H1 (cell line): ENCODE measurements around the gene SPIB. TPM values are rescaled to one million over a fixed set of nuclear protein-coding genes. Genes with fewer than 3 reads are reported as not detected.

Experiments used
- CTCF ChIA-PET: fragments of 300-600 bp; sonication (Branson Sonifier 250); formaldehyde crosslinking; loops from one replicate; lab custom pipeline; 2021; ENCODE audit not compliant: partially characterized antibody; lab: Charles Lee
- POLR2A ChIA-PET: fragments of 300-600 bp; sonication (Branson Sonifier 250); formaldehyde crosslinking; loops from one replicate; lab custom pipeline; 2021; ENCODE audit warnings: inconsistent platforms; ENCODE audit not compliant: partially characterized antibody; lab: Charles Lee
- DNase-seq, 2 experiments: peaks; one replicate each; pipeline versions ENCODE4 v3.0.0 to v3.0.0-alpha.2; 2010 to 2022; ENCODE audit warnings: low spot score in 2 of 2, low read depth in 1 of 2, mixed read lengths in 1 of 2
- FAIRE-seq: peaks from 2 replicates; lab custom pipeline; 2011; peaks lifted over from hg19 to GRCh38; lab: Jason Lieb, UNC
- H2AFZ ChIP-seq: 2 replicates; pipeline ENCODE4 v1.8.1; 2012; ENCODE audit warnings: low read length, inconsistent platforms
- H2AK5ac ChIP-seq: 2 replicates; pipeline ENCODE4 v1.6.1; 2013; ENCODE audit warnings: low read depth, low read length
- H2BK120ac ChIP-seq: replicated peaks from 2 replicates; pipeline ENCODE3; 2013; ENCODE audit warnings: low read depth, low read length, inconsistent platforms
- H2BK12ac ChIP-seq: 2 replicates; pipeline ENCODE4 v1.6.1; 2013; ENCODE audit warnings: low read depth, low read length
- H2BK15ac ChIP-seq: 2 replicates; pipeline ENCODE4 v1.6.1; 2013; ENCODE audit warnings: low read length
- H2BK20ac ChIP-seq: 2 replicates; pipeline ENCODE4 v1.6.1; 2013; ENCODE audit warnings: low read length
- H2BK5ac ChIP-seq: 2 replicates; pipeline ENCODE4 v1.6.1; 2013; ENCODE audit warnings: low read depth, low read length
- H3K14ac ChIP-seq: 2 replicates; pipeline ENCODE4 v1.6.1; 2013; ENCODE audit warnings: inconsistent platforms; ENCODE audit not compliant: insufficient read length
- H3K18ac ChIP-seq: 2 replicates; pipeline ENCODE4 v1.6.1; 2013; ENCODE audit warnings: low read length; ENCODE audit errors: extremely low read depth
- H3K23ac ChIP-seq: 2 replicates; pipeline ENCODE4 v1.6.1; 2013; ENCODE audit warnings: inconsistent platforms; ENCODE audit not compliant: insufficient read length
- H3K23me2 ChIP-seq: 2 replicates; pipeline ENCODE4 v1.6.1; 2013; ENCODE audit warnings: low read depth, low read length
- H3K27ac ChIP-seq: 2 replicates; pipeline ENCODE4 v1.6.1; 2011; ENCODE audit warnings: low read depth, low read length, inconsistent platforms
- H3K27me3 ChIP-seq, 4 experiments: replicated peaks in 1 of 4; 1 replicate in 1 of 4; 2 replicates in 3 of 4; pipeline versions ENCODE4 v1.6.1 to v1.8.1; 2011 to 2013; ENCODE audit warnings: low read length in 3 of 4, mild to moderate bottlenecking in 3 of 4, inconsistent platforms in 2 of 4, mixed read lengths in 2 of 4, moderate library complexity in 1 of 4; ENCODE audit not compliant: control insufficient read depth in 3 of 4, insufficient read depth in 3 of 4; ENCODE audit errors: extremely low read depth in 1 of 4
- H3K36me3 ChIP-seq, 4 experiments: 2 replicates each; pipeline versions ENCODE4 v1.6.1 to v1.8.1; 2011 to 2013; ENCODE audit warnings: mild to moderate bottlenecking in 4 of 4, low read length in 3 of 4, moderate library complexity in 2 of 4, control low read depth in 1 of 4, inconsistent platforms in 1 of 4; ENCODE audit not compliant: insufficient read depth in 4 of 4, control insufficient read depth in 2 of 4
- H3K4ac ChIP-seq: replicated peaks from 2 replicates; pipeline ENCODE3; 2013; ENCODE audit warnings: low read length, low read depth, mixed read lengths, inconsistent platforms; ENCODE audit not compliant: insufficient read length
- H3K4me1 ChIP-seq, 4 experiments: replicated peaks in 1 of 4; 1 replicate in 1 of 4; 2 replicates in 3 of 4; pipeline versions ENCODE4 v1.6.1 to v1.8.1; 2011 to 2013; ENCODE audit warnings: low read length in 3 of 4, inconsistent platforms in 2 of 4, mixed read lengths in 1 of 4; ENCODE audit not compliant: insufficient read depth in 4 of 4, control insufficient read depth in 3 of 4
- H3K4me2 ChIP-seq, 2 experiments: 2 replicates each; pipeline versions ENCODE4 v1.6.1 to v1.8.1; 2011 to 2013; ENCODE audit warnings: low read depth in 2 of 2, low read length in 2 of 2, control low read depth in 1 of 2, inconsistent platforms in 1 of 2, mild to moderate bottlenecking in 1 of 2; ENCODE audit not compliant: insufficient read depth in 1 of 2
- H3K4me3 ChIP-seq, 4 experiments: fragments of 200-600, 300-600 bp in 1 of 4; sonication (generic), shearing (Covaris generic), sonication (Bioruptor Twin) in 1 of 4; 2 replicates each; pipeline versions ENCODE4 v1.5.1 to v1.8.1; 2011 to 2016; ENCODE audit warnings: low read length in 4 of 4, low read depth in 3 of 4, control low read depth in 2 of 4, inconsistent platforms in 2 of 4, mild to moderate bottlenecking in 2 of 4, mixed read lengths in 1 of 4, moderate library complexity in 1 of 4; ENCODE audit not compliant: insufficient read depth in 2 of 4; ENCODE audit errors: extremely low read depth in 1 of 4
- H3K56ac ChIP-seq: replicated peaks from 2 replicates; pipeline ENCODE3; 2013; ENCODE audit warnings: low read depth, mild to moderate bottlenecking, mixed read lengths, low read length, inconsistent platforms; ENCODE audit not compliant: insufficient read length
- H3K79me1 ChIP-seq: 2 replicates; pipeline ENCODE4 v1.6.1; 2013; ENCODE audit warnings: low read depth, low read length, control low read depth
- H3K79me2 ChIP-seq, 2 experiments: 2 replicates each; pipeline versions ENCODE4 v1.6.1 to v1.8.1; 2012 to 2013; ENCODE audit warnings: low read length in 2 of 2, mild to moderate bottlenecking in 2 of 2, inconsistent platforms in 1 of 2; ENCODE audit not compliant: insufficient read depth in 2 of 2, control insufficient read depth in 1 of 2
- H3K9ac ChIP-seq, 4 experiments: replicated peaks in 1 of 4; 1 replicate in 1 of 4; 2 replicates in 3 of 4; pipeline versions ENCODE4 v1.6.1 to v1.8.1; 2011 to 2013; ENCODE audit warnings: low read depth in 3 of 4, low read length in 3 of 4, control low read depth in 2 of 4, mild to moderate bottlenecking in 2 of 4, moderate library complexity in 2 of 4, inconsistent platforms in 1 of 4; ENCODE audit errors: extremely low read depth in 1 of 4
- H3K9me3 ChIP-seq, 2 experiments: 2 replicates each; pipeline versions ENCODE4 v1.6.1 to v1.8.1; 2012 to 2013; ENCODE audit warnings: mild to moderate bottlenecking in 2 of 2, moderate library complexity in 2 of 2, control low read depth in 1 of 2, inconsistent platforms in 1 of 2, low read depth in 1 of 2, low read length in 1 of 2, mixed read lengths in 1 of 2; ENCODE audit not compliant: insufficient read depth in 2 of 2
- H4K20me1 ChIP-seq, 2 experiments: replicated peaks in 1 of 2; 2 replicates each; pipeline versions ENCODE3 to v1.8.1; 2011 to 2013; ENCODE audit warnings: inconsistent platforms in 2 of 2, low read length in 2 of 2, mild to moderate bottlenecking in 1 of 2; ENCODE audit not compliant: insufficient read depth in 2 of 2, control insufficient read depth in 1 of 2
- H4K5ac ChIP-seq: 2 replicates; pipeline ENCODE4 v1.6.1; 2013; ENCODE audit warnings: low read length, low read depth, mixed read lengths, inconsistent platforms; ENCODE audit not compliant: insufficient read length
- H4K8ac ChIP-seq: 2 replicates; pipeline ENCODE4 v1.8.0; 2013; ENCODE audit warnings: mild to moderate bottlenecking, moderate library complexity, low read length, inconsistent platforms; ENCODE audit not compliant: insufficient read depth; ENCODE audit errors: extremely low read depth
- H4K91ac ChIP-seq: replicated peaks from 2 replicates; pipeline ENCODE3; 2013; ENCODE audit warnings: low read length, mixed read lengths, inconsistent platforms; ENCODE audit not compliant: insufficient read length
- CTCF ChIP-seq, 3 experiments: IDR thresholded peaks; 1 replicate in 2 of 3; 2 replicates in 1 of 3; pipeline versions ENCODE4 v1.5.1 to v1.6.1; 2011; ENCODE audit warnings: low read length in 3 of 3, mild to moderate bottlenecking in 3 of 3, inconsistent platforms in 2 of 3, low read depth in 1 of 3, moderate library complexity in 1 of 3; ENCODE audit not compliant: insufficient read depth in 1 of 3; ENCODE audit errors: control extremely low read depth in 1 of 3
- EGR1 ChIP-seq: IDR thresholded peaks from 2 replicates; pipeline ENCODE4 v1.6.1; 2011; ENCODE audit warnings: low read depth, low read length, borderline replicate concordance
- JUN ChIP-seq: IDR thresholded peaks from 2 replicates; pipeline ENCODE4 v1.6.1; 2011; ENCODE audit warnings: low read depth, mild to moderate bottlenecking, improper control_type of control experiment, low read length
- RBBP5 ChIP-seq: IDR thresholded peaks from 2 replicates; pipeline ENCODE4 v1.7.1; 2012; ENCODE audit warnings: low read depth, mild to moderate bottlenecking, inconsistent platforms, low read length, moderate library complexity, borderline replicate concordance
- RFX5 ChIP-seq: IDR thresholded peaks from 2 replicates; pipeline ENCODE4 v1.6.1; 2011; ENCODE audit warnings: low read depth, low read length, improper control_type of control experiment, borderline replicate concordance
- SUZ12 ChIP-seq: fragments of 200-600 bp; sonication (generic); IDR thresholded peaks from 2 replicates; pipeline ENCODE4 v1.6.1; 2012; ENCODE audit warnings: mild to moderate bottlenecking, inconsistent platforms, low read length, moderate library complexity, mixed read lengths
- TAF7 ChIP-seq: optimal IDR thresholded peaks from 2 replicates; pipeline ENCODE3; 2011; ENCODE audit warnings: low read depth, mild to moderate bottlenecking, inconsistent platforms, low read length, moderate library complexity, borderline replicate concordance
- TBP ChIP-seq: IDR thresholded peaks from 2 replicates; pipeline ENCODE4 v1.6.1; 2011; ENCODE audit warnings: low read depth, low read length, improper control_type of control experiment
- YY1 ChIP-seq: IDR thresholded peaks from 2 replicates; pipeline ENCODE4 v1.6.1; 2011; ENCODE audit warnings: low read depth, mild to moderate bottlenecking, low read length
- WGBS, 2 experiments: shearing (Covaris generic) in 1 of 2; methylation state at CpG; one replicate each; pipeline versions ENCODE4 v1.1.6 to v1.1.7; 2013 to 2015; ENCODE audit warnings: low lambda C conversion rate in 2 of 2, mixed read lengths in 2 of 2, inconsistent platforms in 1 of 2, low coverage in 1 of 2, missing lambda C conversion rate in 1 of 2; ENCODE audit not compliant: insufficient replicate concordance in 2 of 2, insufficient coverage in 1 of 2, insufficient read length in 1 of 2; ENCODE audit errors: extremely low coverage in 1 of 2, missing lambda C conversion rate in 1 of 2; 5-methylcytosine and 5-hydroxymethylcytosine counted together
- polyA plus RNA-seq, 7 experiments: library from polyadenylated mRNA; depleted of rRNA in 3 of 7; stranded (reverse) in 5 of 7; unstranded in 2 of 7; fragments of >200 nt in 5 of 7; fragments of 200-250 nt in 2 of 7; gene quantifications; 1 replicate in 5 of 7; 2 replicates in 1 of 7; 4 replicates in 1 of 7; pipeline versions ENCODE4 v1.2.1 to v1.2.3, GENCODE V29; 2011 to 2013; ENCODE audit warnings: missing spikeins in 2 of 7, mixed read lengths in 2 of 7
- total RNA-seq: library from RNA; stranded (reverse); fragmentation: NEBNext Ultra II Directional; extraction: Animal tissue kit (Norgen Biotek cat#: 25700); gene quantifications from 2 replicates; pipeline ENCODE4 v1.2.1, GENCODE V29; 2021

Gene SPIB
- total and polyA plus RNA-seq, 2 of the 8 experiments (the other 6 are each of a cell fraction or from before 2014, with no cell fraction given), result 11.1 to 17.4 TPM

- Histone ChIP-seq H2AFZ (no peak overlapping the region), H3K4me3 (peak overlapping the region; percentile 39 to 67 (median 52)), H3K18ac (peak overlapping the region; percentile 60; the same call in 1 of the 2 replicates), H3K9ac (no peak overlapping the region), H3K4me2 (peak overlapping the region; percentile 93 to 95), H3K4ac (no peak overlapping the region), H4K20me1 (peaks cover 0 to 6% of the 10 kb centered on the region in 2 experiments), H3K79me1 (peaks cover 2% of the 10 kb centered on the region; the same call in 1 of the 2 replicates), H3K9me3 (no peaks in the 10 kb centered on the region), H2BK20ac (peak overlapping the region; percentile 86; the same call in 1 of the 2 replicates), H3K56ac (no peak overlapping the region), H3K23ac (no peak overlapping the region), H2BK12ac (peak overlapping the region; percentile 92; the same call in 1 of the 2 replicates), H3K14ac (no peak overlapping the region), H2AK5ac (no peak overlapping the region), H3K79me2 (no peaks in the 10 kb centered on the region), H4K91ac (no peak overlapping the region), H4K8ac (no peak overlapping the region), H2BK5ac (peak overlapping the region; percentile 91; the same call in 1 of the 2 replicates), H3K23me2 (peaks cover 12% of the 10 kb centered on the region; the same call in 1 of the 2 replicates), H3K4me1 (peaks cover 0 to 19% (median 11%) of the 10 kb centered on the region in 4 experiments; a peak in 6 of 7 replicates), H3K27me3 (peaks cover 0 to 2% (median 0%) of the 10 kb centered on the region in 4 experiments; a peak in 1 of 7 replicates), H4K5ac (no peak overlapping the region), H3K36me3 (no peaks in the 10 kb centered on the region), H2BK120ac (no peak overlapping the region), H2BK15ac (peak overlapping the region; percentile 61; the same call in 1 of the 2 replicates), H3K27ac (no peak overlapping the region)
- ChIA-PET POLR2A (interaction anchor here (0.8 to 2.8 kb wide), 11 partner anchors 8 to 51 kb away, joined by 3 to 16 read pairs (median 4); partner anchors contain the start of genes MYBPC2, NR1H2 and POLD1), CTCF (interaction anchor here (0.7 to 1.1 kb wide), 4 partner anchors 34 to 42 kb away, joined by 3 to 5 read pairs (median 3); no protein-coding TSS in a partner anchor)
- no peak for FAIRE-seq
- DNase-seq, result peak in 1 of 2 experiments; percentile 75
- 0% methylated on average over 4 of the region's 8 CpGs; no CpG with 5 or more reads in 1 of the 2 experiments for WGBS, 2 experiments
- TF ChIP-seq RBBP5 (0 out of 2 replicates have a peak, but pooled peaks have one; percentile 18), EGR1 (0 out of 2 replicates have a peak, but pooled peaks have one; percentile 59), TBP (no peak), JUN (no peak), YY1 (0 out of 2 replicates have a peak, but pooled peaks have one; percentile 35), TAF7 (no peak), CTCF (IDR thresholded peaks at IDR 0.05; ENCODE audit: control extremely low read depth in 1 of 3, insufficient read depth in 1 of 3, low read depth in 1 of 3, low read length in 3 of 3) (no peak), SUZ12 (no peak), RFX5 (no peak)
Measured at GRCh38 chr19:50419580-50420035, 870 bp downstream of the SPIB start.
